ENCODE data around the gene PLCD3. TPM values are rescaled to one million over a fixed set of nuclear protein-coding genes. Genes with fewer than 3 reads are reported as not detected.

The PLCD3 gene
- total and polyA plus RNA-seq, 2 of the 13 experiments (the other 11 are each of a cell fraction or from before 2014, with no cell fraction given): 11.3 to 39.1 TPM

DNA sequence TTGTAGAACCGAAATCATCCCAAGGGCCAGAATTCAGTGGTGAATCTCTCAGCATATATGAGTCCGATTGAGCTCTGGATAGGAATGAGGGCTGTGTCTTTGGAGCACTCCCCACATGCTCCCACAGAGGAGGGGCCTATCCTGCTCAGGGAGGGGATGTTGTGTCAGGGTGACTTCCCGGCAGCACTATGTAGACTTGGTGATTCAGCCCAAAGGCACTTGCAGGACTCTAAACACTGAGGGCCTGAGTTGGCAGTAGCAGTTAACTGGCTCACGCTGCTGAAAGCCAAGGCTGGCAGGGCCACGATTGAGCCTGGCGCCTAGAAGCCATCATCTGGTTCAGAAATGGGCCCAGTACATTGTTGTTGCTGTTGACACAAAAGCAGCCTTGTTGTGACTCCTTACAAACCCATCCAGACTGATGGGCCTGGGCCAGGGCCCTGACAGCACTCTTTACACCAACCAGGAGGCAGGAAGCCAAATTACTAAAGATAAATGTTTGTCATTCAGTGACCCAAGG is 39.3 kb downstream of the PLCD3 start (continued):
- TF ChIP-seq ARID5B (CRISPR knock-in tag; IDR thresholded peaks at IDR 0.05): peak; percentile 61
- TF ChIP-seq ZFP90 (CRISPR knock-in tag; IDR thresholded peaks at IDR 0.05; ENCODE audit: borderline replicate concordance): no peak
- TF ChIP-seq ZNF878 (CRISPR knock-in tag; IDR thresholded peaks at IDR 0.05): 0 out of 2 replicates have a peak, but pooled peaks have one; percentile 44
- no peak for TF ChIP-seq ZNF678 (CRISPR knock-in tag; IDR thresholded peaks at IDR 0.05)
- TF ChIP-seq, protein P1, sequence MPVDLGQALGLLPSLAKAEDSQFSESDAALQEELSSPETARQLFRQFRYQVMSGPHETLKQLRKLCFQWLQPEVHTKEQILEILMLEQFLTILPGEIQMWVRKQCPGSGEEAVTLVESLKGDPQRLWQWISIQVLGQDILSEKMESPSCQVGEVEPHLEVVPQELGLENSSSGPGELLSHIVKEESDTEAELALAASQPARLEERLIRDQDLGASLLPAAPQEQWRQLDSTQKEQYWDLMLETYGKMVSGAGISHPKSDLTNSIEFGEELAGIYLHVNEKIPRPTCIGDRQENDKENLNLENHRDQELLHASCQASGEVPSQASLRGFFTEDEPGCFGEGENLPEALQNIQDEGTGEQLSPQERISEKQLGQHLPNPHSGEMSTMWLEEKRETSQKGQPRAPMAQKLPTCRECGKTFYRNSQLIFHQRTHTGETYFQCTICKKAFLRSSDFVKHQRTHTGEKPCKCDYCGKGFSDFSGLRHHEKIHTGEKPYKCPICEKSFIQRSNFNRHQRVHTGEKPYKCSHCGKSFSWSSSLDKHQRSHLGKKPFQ (CRISPR knock-in tag; IDR thresholded peaks at IDR 0.05; ENCODE audit: insufficient replicate concordance): no peak
- no peak for TF ChIP-seq ATRX (CRISPR knock-in tag; IDR thresholded peaks at IDR 0.05; ENCODE audit: borderline replicate concordance)
- TF ChIP-seq, protein P2, sequence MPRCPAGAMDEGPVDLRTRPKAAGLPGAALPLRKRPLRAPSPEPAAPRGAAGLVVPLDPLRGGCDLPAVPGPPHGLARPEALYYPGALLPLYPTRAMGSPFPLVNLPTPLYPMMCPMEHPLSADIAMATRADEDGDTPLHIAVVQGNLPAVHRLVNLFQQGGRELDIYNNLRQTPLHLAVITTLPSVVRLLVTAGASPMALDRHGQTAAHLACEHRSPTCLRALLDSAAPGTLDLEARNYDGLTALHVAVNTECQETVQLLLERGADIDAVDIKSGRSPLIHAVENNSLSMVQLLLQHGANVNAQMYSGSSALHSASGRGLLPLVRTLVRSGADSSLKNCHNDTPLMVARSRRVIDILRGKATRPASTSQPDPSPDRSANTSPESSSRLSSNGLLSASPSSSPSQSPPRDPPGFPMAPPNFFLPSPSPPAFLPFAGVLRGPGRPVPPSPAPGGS (CRISPR knock-in tag; IDR thresholded peaks at IDR 0.05): no peak
- peak; percentile 40 for TF ChIP-seq RARA (CRISPR knock-in tag; IDR thresholded peaks at IDR 0.05)
- peak; percentile 17; the same call in 1 of the 2 replicates for TF ChIP-seq TFAP4 (IDR thresholded peaks at IDR 0.05; ENCODE audit: borderline replicate concordance, low read depth)
- no peak for TF ChIP-seq PHF20 (CRISPR knock-in tag; IDR thresholded peaks at IDR 0.05)
- peak; percentile 43; the same call in 1 of the 2 replicates for TF ChIP-seq HMG20A (CRISPR knock-in tag; IDR thresholded peaks at IDR 0.05; ENCODE audit: borderline replicate concordance)
- no peak for TF ChIP-seq ATAD3A (CRISPR knock-in tag; IDR thresholded peaks at IDR 0.05)
- 0 out of 2 replicates have a peak, but pooled peaks have one; percentile 27 for TF ChIP-seq JUN (CRISPR knock-in tag; IDR thresholded peaks at IDR 0.05)
- peak; percentile 73; the same call in 1 of the 2 replicates for TF ChIP-seq HBP1 (CRISPR knock-in tag; IDR thresholded peaks at IDR 0.05; ENCODE audit: low read depth)
- no peak for TF ChIP-seq ZNF496 (CRISPR knock-in tag; IDR thresholded peaks at IDR 0.05; ENCODE audit: insufficient replicate concordance)
- no peak for TF ChIP-seq EEA1 (CRISPR knock-in tag; IDR thresholded peaks at IDR 0.05; ENCODE audit: borderline replicate concordance)
- no peak for TF ChIP-seq E2F5 (CRISPR knock-in tag; conservative IDR thresholded peaks at IDR 0.05)
